GM23248 (cell line): ENCODE results near the gene CSPG5. TPM values are rescaled to one million over a fixed set of nuclear protein-coding genes. Genes with fewer than 3 reads are reported as not detected.

Experiments used
- DNase-seq: peaks from one replicate; pipeline ENCODE4 v3.0.0-alpha.2; 2015
- H2AFZ ChIP-seq: fragments of 200-600 bp; sonication (generic); 2 replicates; pipeline ENCODE4 v1.6.1; 2016; ENCODE audit warnings: antibody characterized with exemption
- H3F3A ChIP-seq: fragments of 200-600 bp; sonication (generic); 2 replicates; pipeline ENCODE4 v1.6.1; 2016; ENCODE audit warnings: mild to moderate bottlenecking, antibody characterized with exemption, mixed run types; ENCODE audit not compliant: insufficient read depth
- H3K27ac ChIP-seq: fragments of 200-600 bp; sonication (generic); 2 replicates; pipeline ENCODE4 v1.5.1; 2016; ENCODE audit warnings: mild to moderate bottlenecking
- H3K27me3 ChIP-seq: fragments of 200-600 bp; sonication (generic); replicated peaks from 2 replicates; pipeline ENCODE4 v1.6.1; 2016; ENCODE audit warnings: mild to moderate bottlenecking; ENCODE audit not compliant: insufficient read depth
- H3K36me3 ChIP-seq: fragments of 200-600 bp; sonication (generic); 2 replicates; pipeline ENCODE4 v1.6.1; 2016; ENCODE audit warnings: low read depth, mild to moderate bottlenecking
- H3K4me1 ChIP-seq: fragments of 200-600 bp; sonication (generic); 2 replicates; pipeline ENCODE4 v1.6.1; 2016; ENCODE audit warnings: mild to moderate bottlenecking; ENCODE audit not compliant: insufficient read depth
- H3K4me2 ChIP-seq: fragments of 200-600 bp; sonication (generic); one replicate; pipeline ENCODE4 v1.6.1; 2016; ENCODE audit warnings: mild to moderate bottlenecking; ENCODE audit not compliant: unreplicated experiment
- H3K4me3 ChIP-seq: fragments of 200-600 bp; sonication (generic); 2 replicates; pipeline ENCODE4 v1.5.1; 2016; ENCODE audit warnings: mild to moderate bottlenecking
- H3K79me2 ChIP-seq: fragments of 200-600 bp; sonication (generic); 2 replicates; pipeline ENCODE4 v1.6.1; 2016; ENCODE audit warnings: mild to moderate bottlenecking; ENCODE audit not compliant: insufficient read depth
- H3K9ac ChIP-seq: fragments of 200-600 bp; sonication (generic); 2 replicates; pipeline ENCODE4 v1.6.1; 2016; ENCODE audit warnings: mild to moderate bottlenecking
- H3K9me2 ChIP-seq: fragments of 200-600 bp; sonication (generic); 2 replicates; pipeline ENCODE4 v1.6.1; 2016; ENCODE audit warnings: mixed run types, mild to moderate bottlenecking, moderate library complexity; ENCODE audit not compliant: insufficient read depth
- H3K9me3 ChIP-seq: fragments of 200-600 bp; sonication (generic); one replicate; pipeline ENCODE4 v1.6.1; 2017; ENCODE audit warnings: low read depth
- H4K20me1 ChIP-seq: fragments of 200-600 bp; sonication (generic); 2 replicates; pipeline ENCODE4 v1.6.0; 2016; ENCODE audit not compliant: insufficient read depth
- EZH2 ChIP-seq: fragments of 200-600 bp; sonication (generic); IDR thresholded peaks from 2 replicates; pipeline ENCODE4 v1.6.1; 2018; ENCODE audit warnings: antibody characterized with exemption, mild to moderate bottlenecking; ENCODE audit not compliant: insufficient read depth, poor library complexity, severe bottlenecking
- EZH2phosphoT487 ChIP-seq: fragments of 200-600 bp; sonication (generic); IDR thresholded peaks from 2 replicates; pipeline ENCODE4 v1.6.1; 2018; ENCODE audit warnings: antibody characterized with exemption, moderate library complexity, mild to moderate bottlenecking, low read depth; ENCODE audit not compliant: insufficient read depth
- WGBS, 2 experiments: methylation state at CpG; one replicate each; pipeline ENCODE4 v1.1.6; 2015 to 2017; ENCODE audit warnings: low lambda C conversion rate in 2 of 2, low coverage in 1 of 2; ENCODE audit errors: missing lambda C conversion rate in 2 of 2; 5-methylcytosine and 5-hydroxymethylcytosine counted together
- in situ Hi-C: fragments of 300-500 bp; cut with MboI; formaldehyde crosslinking; loops from 2 replicates; pipeline ENCODE4 v1.15.0; 2020
- polyA plus RNA-seq: library from polyadenylated mRNA; unstranded; fragments of >200 nt; fragmentation: Nextera tagmentation; extraction: Ambion mirVana; gene quantifications from 2 replicates; pipeline ENCODE4 v1.2.1, GENCODE V29; 2016
- total RNA-seq: library from RNA; depleted of rRNA; stranded (reverse); fragments of >200 nt; shearing (Covaris generic); gene quantifications from 2 replicates; pipeline ENCODE4 v1.2.3, GENCODE V29; 2014; rRNA removed

The CSPG5 gene
- total RNA-seq = 0.54 TPM in 1 of 2 replicates, not detected in the other
- not detected in 2 replicates for polyA plus RNA-seq

GRCh38 chr3:47578691-47579632 is at the start of gene CSPG5:
TSS of gene CSPG5 (minus strand) at chr3:47578865. CDS start at chr3:47578693, 172 bp downstream.
- 9 to 11% methylated on average over 42 to 61 of the region's 121 CpGs for WGBS, 2 experiments
- TF ChIP-seq EZH2 (peak; percentile 44), EZH2phosphoT487 (no peak)
- Histone ChIP-seq H3K9me3 (no peaks in the 10 kb centered on the region), H2AFZ (peak within 1 kb of the TSS; percentile 75), H3K27ac (no peak within 1 kb of the TSS), H3K9me2 (no peaks in the 10 kb centered on the region), H3K36me3 (no peaks in the 10 kb centered on the region), H3K4me2 (peak within 1 kb of the TSS; percentile 61), H3K9ac (no peak within 1 kb of the TSS), H3K27me3 (peaks cover 20% of the 10 kb centered on the region), H4K20me1 (no peaks in the 10 kb centered on the region), H3K79me2 (no peaks in the 10 kb centered on the region), H3K4me3 (peak within 1 kb of the TSS; percentile 67), H3K4me1 (no peaks in the 10 kb centered on the region), H3F3A (peaks cover 7% of the 10 kb centered on the region; the same call in 1 of the 2 replicates)
- in situ Hi-C loops = no loop called here
- peak; percentile 50 for DNase-seq

- no peaks in the 10 kb centered on the region for H4K20me1 ChIP-seq
- H3K79me2 ChIP-seq = no peaks in the 10 kb centered on the region
- peaks cover 41% of the 10 kb centered on the region for H3K36me3 ChIP-seq
- no peaks in the 10 kb centered on the region for H3K27me3 ChIP-seq
- H3K9me2 ChIP-seq = no peaks in the 10 kb centered on the region
- in situ Hi-C loops = no loop called here
- H3K4me2 ChIP-seq = no peak overlapping the region
- H3K9me3 ChIP-seq = no peaks in the 10 kb centered on the region
- H3K4me3 ChIP-seq = no peak overlapping the region
- H3K9ac ChIP-seq = no peak overlapping the region
- no peak overlapping the region for H3K27ac ChIP-seq
- WGBS, 2 experiments = 91 to 92% methylated on average over 6 of the region's 6 CpGs
- no peak overlapping the region for H2AFZ ChIP-seq
- H3F3A ChIP-seq = no peaks in the 10 kb centered on the region
- TF ChIP-seq EZH2phosphoT487 (no peak), EZH2 (no peak)
- no peaks in the 10 kb centered on the region for H3K4me1 ChIP-seq
- no peak for DNase-seq
Measured at GRCh38 chr3:47628426-47628825, 49.8 kb upstream of the CSPG5 start.

- Histone ChIP-seq H3K27ac (no peak overlapping the region), H4K20me1 (0 out of 2 replicates have a peak, but pooled peaks cover 2% of the 10 kb centered on the region), H3K9me2 (no peaks in the 10 kb centered on the region), H3F3A (peaks cover 4% of the 10 kb centered on the region; the same call in 1 of the 2 replicates), H3K36me3 (peaks cover 33% of the 10 kb centered on the region), H3K79me2 (no peaks in the 10 kb centered on the region), H3K27me3 (no peaks in the 10 kb centered on the region), H3K9me3 (no peaks in the 10 kb centered on the region), H2AFZ (no peak overlapping the region), H3K4me2 (no peak overlapping the region), H3K9ac (no peak overlapping the region), H3K4me1 (peaks cover 2% of the 10 kb centered on the region; the same call in 1 of the 2 replicates), H3K4me3 (no peak overlapping the region)
- 90 to 92% methylated on average over 3 of the region's 3 CpGs for WGBS, 2 experiments
- TF ChIP-seq EZH2 (no peak), EZH2phosphoT487 (no peak)
- DNase-seq = no peak
- in situ Hi-C loops = no loop called here
Measured at GRCh38 chr3:47622671-47623461, 44.2 kb upstream of the CSPG5 start.
